ENCODE measurements around the gene ZNF524. TPM values are rescaled to one million over a fixed set of nuclear protein-coding genes. Genes with fewer than 3 reads are reported as not detected.
A peak's percentile ranks its signal among the peaks of the same experiment; 100 is the strongest.

Gene ZNF524
- total and polyA plus RNA-seq, 9 of the 15 experiments (the other 6 are each of a cell fraction or from before 2014, with no cell fraction given) = 0.08 to 15.6 (median 2.9) TPM

- peaks cover 26% of the 10 kb centered on the region; the same call in 2 of the 3 replicates for H3K36me3 ChIP-seq (ENCODE audit: control insufficient read depth, insufficient read depth, low read length)
- ChIA-PET POLR2A (no interaction called here), CTCF (ENCODE audit: low intra/inter-chr PET ratio) (interaction anchor here (1.0 kb wide), 1 partner anchor 10 kb away, joined by 3 read pairs; no protein-coding TSS in a partner anchor)
- H3K9ac ChIP-seq (ENCODE audit: insufficient read depth in 1 of 2, low read depth in 2 of 2, low read length in 2 of 2) = peak overlapping the region; percentile 88 to 98
- H3K4me3 ChIP-seq = peak overlapping the region; percentile 94
- H3K27ac ChIP-seq (ENCODE audit: extremely low read depth, low read depth, low read length) = peak overlapping the region; percentile 74
- H3K4me1 ChIP-seq (replicated peaks in 1 of 2; ENCODE audit: control insufficient read depth in 2 of 2, insufficient read depth in 2 of 2, low read length in 2 of 2) = peaks cover 45 to 78% of the 10 kb centered on the region in 2 experiments
- TF ChIP-seq NCOR1 (IDR thresholded peaks at IDR 0.05) (no peak), PYGO2 (tag; IDR thresholded peaks at IDR 0.05) (no peak), RBFOX2 (IDR thresholded peaks at IDR 0.05; ENCODE audit: low read depth, low read length) (peak; percentile 31; the same call in 1 of the 2 replicates), TFAP4 (CRISPR knock-in tag; IDR thresholded peaks at IDR 0.05; ENCODE audit: borderline replicate concordance) (peak; percentile 7; the same call in 1 of the 2 replicates), TEAD1 (CRISPR knock-in tag; IDR thresholded peaks at IDR 0.05) (no peak), RERE (CRISPR knock-in tag; IDR thresholded peaks at IDR 0.05; ENCODE audit: borderline replicate concordance) (no peak), RBM39 (optimal IDR thresholded peaks at IDR 0.05; ENCODE audit: low read depth, low read length) (peak; percentile 70), HNRNPLL (IDR thresholded peaks at IDR 0.05; ENCODE audit: low read depth, low read length, poor library complexity, severe bottlenecking) (peak; percentile 9), ZNF766 (CRISPR knock-in tag; conservative IDR thresholded peaks at IDR 0.05) (no peak), POLR2A (conservative IDR thresholded peaks at IDR 0.05) (peak; percentile 25; the same call in 1 of the 2 replicates), ZNF184 (CRISPR knock-in tag; IDR thresholded peaks at IDR 0.05) (no peak), MAFK (IDR thresholded peaks at IDR 0.05; ENCODE audit: low read length) (no peak), ETV1 (tag; conservative IDR thresholded peaks at IDR 0.05; ENCODE audit: low read depth) (no peak)
- H3K79me2 ChIP-seq (ENCODE audit: control insufficient read depth, insufficient read depth, low read length) = peaks cover 79% of the 10 kb centered on the region
- peak overlapping the region; percentile 90 for H3K4me2 ChIP-seq (ENCODE audit: insufficient read depth, low read length)
- no peak overlapping the region for H2AFZ ChIP-seq (ENCODE audit: low read depth, low read length)
- DNase-seq (ENCODE audit: extremely low read depth in 1 of 4, low spot score in 3 of 4) = no peak
- in situ Hi-C loops (cut with MboI) (loop anchor here (25.0 kb wide), 2 partner anchors 507 to 668 kb away; partner anchors contain the start of genes TNNT1 and ZSCAN5A), intact Hi-C loops (cut with micrococcal nuclease) (no loop called here)
- no peaks in the 10 kb centered on the region for H3K27me3 ChIP-seq (ENCODE audit: control insufficient read depth in 2 of 2, insufficient read depth in 2 of 2, low read length in 2 of 2)
- FAIRE-seq = no peak
- WGBS (ENCODE audit: insufficient coverage, low coverage, missing lambda C conversion rate) = 33% methylated on average over 12 of the region's 12 CpGs
- H3K9me1 ChIP-seq (ENCODE audit: control insufficient read depth, insufficient read depth, low read length) = no peaks in the 10 kb centered on the region
- H3K9me3 ChIP-seq (replicated peaks; ENCODE audit: control insufficient read depth, insufficient read depth, low read depth, low read length) = no peaks in the 10 kb centered on the region
- no peak for ATAC-seq
- H4K20me1 ChIP-seq (replicated peaks; ENCODE audit: control insufficient read depth, insufficient read depth, low read length) = no peaks in the 10 kb centered on the region
- BruUV-seq (replicated peaks) = no TSS peak
Measured at GRCh38 chr19:55644191-55644833, 44.2 kb downstream of the ZNF524 start.
